HEK293 (cell line): ENCODE data around the gene MAMDC2.

Experiments
- CTCF ChIA-PET: fragments of 350-600 bp; formaldehyde crosslinking; extraction: SDS; loops from one replicate; lab custom pipeline; 2021; ENCODE audit warnings: antibody characterized with exemption; lab: Yijun Ruan, JAX
- POLR2A ChIA-PET: fragments of 300-600 bp; formaldehyde crosslinking; extraction: SDS; loops from one replicate; lab custom pipeline; 2020; ENCODE audit warnings: antibody characterized with exemption, inconsistent platforms; lab: Yijun Ruan, JAX
- H3K27ac ChIP-seq: fragments of 200-500 bp; sonication (Bioruptor generic); 2 replicates; pipeline ENCODE4 v1.5.1; 2014; ENCODE audit warnings: low read depth, low read length, control low read depth, inconsistent platforms; ENCODE audit errors: extremely low read depth
- H3K36me3 ChIP-seq, 2 experiments: fragments of 200-500 bp in 1 of 2; sonication (Bioruptor generic) in 1 of 2; 1 replicate in 1 of 2; 2 replicates in 1 of 2; pipeline ENCODE4 v1.5.1; 2014 to 2017; ENCODE audit warnings: inconsistent platforms in 2 of 2, low read length in 2 of 2; ENCODE audit not compliant: control insufficient read depth in 2 of 2, insufficient read depth in 1 of 2
- H3K4me1 ChIP-seq: fragments of 200-500 bp; sonication (Bioruptor generic); 2 replicates; pipeline ENCODE4 v1.5.1; 2014; ENCODE audit warnings: mild to moderate bottlenecking, low read length, inconsistent platforms; ENCODE audit not compliant: control insufficient read depth, insufficient read depth
- H3K4me3 ChIP-seq: 2 replicates; pipeline ENCODE4 v1.5.1; 2011; ENCODE audit warnings: low read depth, mild to moderate bottlenecking, control low read depth, low read length, moderate library complexity
- H3K9me3 ChIP-seq: fragments of 200-500 bp; sonication (Bioruptor generic); 2 replicates; pipeline ENCODE4 v1.5.1; 2014; ENCODE audit warnings: low read depth, low read length, inconsistent platforms; ENCODE audit not compliant: control insufficient read depth, insufficient read depth
- GLIS1 ChIP-seq: fragments of 450-650 bp; formaldehyde crosslinking; IDR thresholded peaks from 2 replicates; pipeline ENCODE4 v1.5.1; 2016; ENCODE audit warnings: missing biosample characterization, missing genetic modification characterization
- HOXA7 ChIP-seq: sonication (generic); formaldehyde crosslinking; IDR thresholded peaks from 2 replicates; pipeline ENCODE4 v1.8.1; 2022; ENCODE audit warnings: missing genetic modification reagents, borderline replicate concordance
- KLF10 ChIP-seq: fragments of 450-650 bp; IDR thresholded peaks from 2 replicates; pipeline ENCODE4 v1.5.1; 2018; ENCODE audit warnings: missing biosample characterization, mild to moderate bottlenecking, missing genetic modification characterization
- KLF9 ChIP-seq: fragments of 450-650 bp; formaldehyde crosslinking; IDR thresholded peaks from 2 replicates; pipeline ENCODE4 v1.5.1; 2016; ENCODE audit warnings: missing biosample characterization, missing genetic modification characterization, low read depth
- OVOL3 ChIP-seq: fragments of 450-650 bp; formaldehyde crosslinking; IDR thresholded peaks from 2 replicates; pipeline ENCODE4 v1.5.1; 2016; ENCODE audit warnings: missing biosample characterization, missing genetic modification characterization
- SALL2 ChIP-seq: fragments of 450-650 bp; formaldehyde crosslinking; IDR thresholded peaks from 2 replicates; pipeline ENCODE4 v1.5.0; 2017; ENCODE audit warnings: missing biosample characterization, mild to moderate bottlenecking, missing genetic modification characterization, borderline replicate concordance
- SCRT2 ChIP-seq: fragments of 450-650 bp; formaldehyde crosslinking; IDR thresholded peaks from 2 replicates; pipeline ENCODE4 v1.5.1; 2016; ENCODE audit warnings: missing biosample characterization, missing genetic modification characterization
- SETDB1 ChIP-seq: IDR thresholded peaks from one replicate; pipeline ENCODE4 v1.6.1; 2017; ENCODE audit warnings: mild to moderate bottlenecking, low read length, moderate library complexity, mixed read lengths; ENCODE audit not compliant: insufficient read length
- WT1 ChIP-seq: fragments of 450-650 bp; formaldehyde crosslinking; IDR thresholded peaks from 2 replicates; pipeline ENCODE4 v1.5.1; 2016; ENCODE audit warnings: missing biosample characterization, missing genetic modification characterization
- ZBTB21 ChIP-seq: fragments of 450-650 bp; formaldehyde crosslinking; IDR thresholded peaks from 2 replicates; pipeline ENCODE4 v1.5.1; 2017; ENCODE audit warnings: missing biosample characterization, missing genetic modification characterization
- ZFP69B ChIP-seq: fragments of 450-650 bp; formaldehyde crosslinking; IDR thresholded peaks from 2 replicates; pipeline ENCODE4 v1.5.1; 2016; ENCODE audit warnings: missing biosample characterization, missing genetic modification characterization
- ZNF175 ChIP-seq: fragments of 450-650 bp; formaldehyde crosslinking; IDR thresholded peaks from 2 replicates; pipeline ENCODE4 v1.5.1; 2016; ENCODE audit warnings: missing biosample characterization, missing genetic modification characterization
- ZNF19 ChIP-seq: fragments of 450-650 bp; formaldehyde crosslinking; IDR thresholded peaks from 2 replicates; pipeline ENCODE4; 2016; ENCODE audit warnings: missing biosample characterization, missing genetic modification characterization, low read depth
- ZNF24 ChIP-seq: fragments of 450-650 bp; formaldehyde crosslinking; IDR thresholded peaks from 2 replicates; pipeline ENCODE4 v1.5.1; 2016; ENCODE audit warnings: missing biosample characterization, missing genetic modification characterization
- ZNF302 ChIP-seq: fragments of 450-650 bp; formaldehyde crosslinking; IDR thresholded peaks from 2 replicates; pipeline ENCODE4 v1.5.1; 2016; ENCODE audit warnings: missing biosample characterization, missing genetic modification characterization, low read depth
- ZNF341 ChIP-seq: fragments of 450-650 bp; formaldehyde crosslinking; IDR thresholded peaks from 2 replicates; pipeline ENCODE4; 2016; ENCODE audit warnings: low read depth, missing biosample characterization, missing genetic modification characterization
- ZNF362 ChIP-seq: fragments of 450-650 bp; formaldehyde crosslinking; IDR thresholded peaks from 2 replicates; pipeline ENCODE4 v1.5.1; 2016; ENCODE audit warnings: missing biosample characterization, missing genetic modification characterization
- ZNF398 ChIP-seq: fragments of 450-650 bp; formaldehyde crosslinking; IDR thresholded peaks from 2 replicates; pipeline ENCODE4 v1.5.1; 2017; ENCODE audit warnings: missing biosample characterization, missing genetic modification characterization
- ZNF416 ChIP-seq: fragments of 450-650 bp; formaldehyde crosslinking; IDR thresholded peaks from 2 replicates; pipeline ENCODE4 v1.5.1; 2016; ENCODE audit warnings: missing biosample characterization, missing genetic modification characterization
- ZNF423 ChIP-seq: fragments of 450-650 bp; formaldehyde crosslinking; IDR thresholded peaks from 2 replicates; pipeline ENCODE4 v1.5.1; 2016; ENCODE audit warnings: missing biosample characterization, missing genetic modification characterization
- ZNF501 ChIP-seq: fragments of 450-650 bp; formaldehyde crosslinking; IDR thresholded peaks from 2 replicates; pipeline ENCODE4 v1.5.1; 2016; ENCODE audit warnings: missing biosample characterization, missing genetic modification characterization
- ZNF521 ChIP-seq: fragments of 450-650 bp; formaldehyde crosslinking; IDR thresholded peaks from 2 replicates; pipeline ENCODE4 v1.5.1; 2017; ENCODE audit warnings: missing biosample characterization, mild to moderate bottlenecking, missing genetic modification characterization
- ZNF548 ChIP-seq: fragments of 450-650 bp; formaldehyde crosslinking; IDR thresholded peaks from 2 replicates; pipeline ENCODE4 v1.5.1; 2016; ENCODE audit warnings: missing biosample characterization, missing genetic modification characterization
- ZNF600 ChIP-seq: fragments of 450-650 bp; formaldehyde crosslinking; IDR thresholded peaks from 2 replicates; pipeline ENCODE4 v1.5.1; 2016; ENCODE audit warnings: missing biosample characterization, missing genetic modification characterization
- ZNF629 ChIP-seq: fragments of 450-650 bp; formaldehyde crosslinking; IDR thresholded peaks from 2 replicates; pipeline ENCODE4 v1.5.1; 2017; ENCODE audit warnings: missing biosample characterization, missing genetic modification characterization
- ZNF707 ChIP-seq: fragments of 450-650 bp; formaldehyde crosslinking; IDR thresholded peaks from 2 replicates; pipeline ENCODE4 v1.5.1; 2016; ENCODE audit warnings: missing biosample characterization, missing genetic modification characterization
- TF ChIP-seq, protein P1 (sequence below): fragments of 450-650 bp; formaldehyde crosslinking; IDR thresholded peaks from 2 replicates; pipeline ENCODE4 v1.5.1; 2016; ENCODE audit warnings: missing biosample characterization, missing genetic modification characterization, borderline replicate concordance
- TF ChIP-seq, protein P2 (sequence below): fragments of 450-650 bp; formaldehyde crosslinking; optimal IDR thresholded peaks from 2 replicates; pipeline ENCODE3; 2016; ENCODE audit warnings: missing biosample characterization, mild to moderate bottlenecking, missing genetic modification characterization
- TF ChIP-seq, protein P3 (sequence below): fragments of 450-650 bp; formaldehyde crosslinking; IDR thresholded peaks from 2 replicates; pipeline ENCODE4 v1.5.1; 2017; ENCODE audit warnings: missing biosample characterization, missing genetic modification characterization

Gene MAMDC2

DNA sequence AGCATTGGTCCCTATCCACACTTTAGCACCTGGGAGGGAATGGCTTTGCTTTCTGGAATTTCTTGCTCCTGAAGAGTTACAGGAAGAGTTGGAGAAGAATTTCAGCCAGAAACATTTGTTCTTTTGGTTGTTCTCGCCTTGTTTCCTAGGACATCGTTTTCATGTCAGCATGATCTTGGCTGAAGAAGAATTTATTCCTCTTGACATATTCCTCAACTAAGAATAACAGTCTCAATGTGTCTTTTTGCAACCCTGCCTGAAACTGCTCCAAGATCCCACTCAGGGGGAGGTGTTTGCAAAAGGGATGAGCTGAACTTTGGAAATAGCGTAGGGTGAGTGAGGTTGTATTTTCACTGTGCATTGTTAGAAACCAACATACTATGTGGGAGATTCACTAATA, 26.1 kb downstream of the MAMDC2 start:
- no peaks in the 10 kb centered on the region for H3K36me3 ChIP-seq
- H3K9me3 ChIP-seq = no peaks in the 10 kb centered on the region
- TF ChIP-seq ZNF629 (tag by site-specific recombination) (no peak), SETDB1 (no peak), ZBTB21 (tag by site-specific recombination) (no peak), ZFP69B (tag by site-specific recombination) (no peak), ZNF175 (tag by site-specific recombination) (no peak), ZNF521 (tag by site-specific recombination) (no peak), ZNF19 (tag by site-specific recombination) (no peak), SCRT2 (no peak), ZNF341 (tag by site-specific recombination) (no peak), SALL2 (tag by site-specific recombination) (no peak), ZNF302 (tag by site-specific recombination) (no peak)
- TF ChIP-seq, protein P1, sequence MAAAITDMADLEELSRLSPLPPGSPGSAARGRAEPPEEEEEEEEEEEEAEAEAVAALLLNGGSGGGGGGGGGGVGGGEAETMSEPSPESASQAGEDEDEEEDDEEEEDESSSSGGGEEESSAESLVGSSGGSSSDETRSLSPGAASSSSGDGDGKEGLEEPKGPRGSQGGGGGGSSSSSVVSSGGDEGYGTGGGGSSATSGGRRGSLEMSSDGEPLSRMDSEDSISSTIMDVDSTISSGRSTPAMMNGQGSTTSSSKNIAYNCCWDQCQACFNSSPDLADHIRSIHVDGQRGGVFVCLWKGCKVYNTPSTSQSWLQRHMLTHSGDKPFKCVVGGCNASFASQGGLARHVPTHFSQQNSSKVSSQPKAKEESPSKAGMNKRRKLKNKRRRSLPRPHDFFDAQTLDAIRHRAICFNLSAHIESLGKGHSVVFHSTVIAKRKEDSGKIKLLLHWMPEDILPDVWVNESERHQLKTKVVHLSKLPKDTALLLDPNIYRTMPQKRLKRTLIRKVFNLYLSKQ (tag by site-specific recombination) = no peak
- TF ChIP-seq, protein P2, sequence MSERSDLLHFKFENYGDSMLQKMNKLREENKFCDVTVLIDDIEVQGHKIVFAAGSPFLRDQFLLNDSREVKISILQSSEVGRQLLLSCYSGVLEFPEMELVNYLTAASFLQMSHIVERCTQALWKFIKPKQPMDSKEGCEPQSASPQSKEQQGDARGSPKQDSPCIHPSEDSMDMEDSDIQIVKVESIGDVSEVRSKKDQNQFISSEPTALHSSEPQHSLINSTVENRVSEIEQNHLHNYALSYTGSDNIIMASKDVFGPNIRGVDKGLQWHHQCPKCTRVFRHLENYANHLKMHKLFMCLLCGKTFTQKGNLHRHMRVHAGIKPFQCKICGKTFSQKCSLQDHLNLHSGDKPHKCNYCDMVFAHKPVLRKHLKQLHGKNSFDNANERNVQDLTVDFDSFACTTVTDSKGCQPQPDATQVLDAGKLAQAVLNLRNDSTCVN (tag by site-specific recombination) = no peak
- ChIA-PET POLR2A (no interaction called here), CTCF (interaction anchor here (1.0 to 1.6 kb wide), 3 partner anchors 10 to 98 kb away, joined by 3 to 4 read pairs (median 3); no protein-coding TSS in a partner anchor)
- no peak overlapping the region for H3K4me3 ChIP-seq
- H3K4me1 ChIP-seq = no peaks in the 10 kb centered on the region
- no peak overlapping the region for H3K27ac ChIP-seq

DNA sequence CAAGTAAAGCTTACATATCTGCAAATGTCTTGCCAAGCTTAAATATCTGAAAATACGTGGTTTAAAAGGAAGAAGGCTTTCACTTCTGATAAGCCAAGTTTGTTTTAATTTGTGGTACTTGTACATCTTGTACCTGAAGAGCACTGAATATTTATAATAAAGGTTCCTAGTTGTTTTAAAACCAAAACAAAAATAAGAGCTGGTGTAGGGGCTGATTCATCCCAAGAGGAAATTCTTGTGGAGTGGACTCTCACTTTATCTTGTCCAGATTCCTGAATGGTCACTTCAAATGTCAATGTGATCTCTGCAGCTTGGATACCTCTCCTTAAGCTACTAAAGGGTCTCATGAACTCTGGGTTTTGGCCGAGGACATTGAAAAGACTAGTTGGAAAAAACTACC, 29.5 kb downstream of the MAMDC2 start:
- Histone ChIP-seq H3K4me1 (no peaks in the 10 kb centered on the region), H3K27ac (no peak overlapping the region), H3K4me3 (no peak overlapping the region), H3K9me3 (no peaks in the 10 kb centered on the region), H3K36me3 (no peaks in the 10 kb centered on the region)
- ChIA-PET CTCF (interaction anchor here (1.1 to 2.7 kb wide), 4 partner anchors 9 to 40 kb away, joined by 3 to 13 read pairs (median 4); no protein-coding TSS in a partner anchor), POLR2A (no interaction called here)
- TF ChIP-seq ZNF416 (tag by site-specific recombination) = no peak
- TF ChIP-seq ZNF398 = no peak
- no peak for TF ChIP-seq GLIS1 (tag by site-specific recombination)
- TF ChIP-seq OVOL3 = no peak
- no peak for TF ChIP-seq ZNF501 (tag by site-specific recombination)
- no peak for TF ChIP-seq ZNF707 (tag by site-specific recombination)
- no peak for TF ChIP-seq ZNF600 (tag by site-specific recombination)
- no peak for TF ChIP-seq KLF10
- no peak for TF ChIP-seq ZNF24 (tag by site-specific recombination)
- TF ChIP-seq KLF9 = no peak
- no peak for TF ChIP-seq ZNF302 (tag by site-specific recombination)
- TF ChIP-seq ZNF362 (tag by site-specific recombination) = no peak
- TF ChIP-seq WT1 (tag by site-specific recombination) = no peak
- no peak for TF ChIP-seq ZNF423 (tag by site-specific recombination)
- TF ChIP-seq ZNF548 (tag by site-specific recombination) = no peak
- no peak for TF ChIP-seq HOXA7
- TF ChIP-seq, protein P3, sequence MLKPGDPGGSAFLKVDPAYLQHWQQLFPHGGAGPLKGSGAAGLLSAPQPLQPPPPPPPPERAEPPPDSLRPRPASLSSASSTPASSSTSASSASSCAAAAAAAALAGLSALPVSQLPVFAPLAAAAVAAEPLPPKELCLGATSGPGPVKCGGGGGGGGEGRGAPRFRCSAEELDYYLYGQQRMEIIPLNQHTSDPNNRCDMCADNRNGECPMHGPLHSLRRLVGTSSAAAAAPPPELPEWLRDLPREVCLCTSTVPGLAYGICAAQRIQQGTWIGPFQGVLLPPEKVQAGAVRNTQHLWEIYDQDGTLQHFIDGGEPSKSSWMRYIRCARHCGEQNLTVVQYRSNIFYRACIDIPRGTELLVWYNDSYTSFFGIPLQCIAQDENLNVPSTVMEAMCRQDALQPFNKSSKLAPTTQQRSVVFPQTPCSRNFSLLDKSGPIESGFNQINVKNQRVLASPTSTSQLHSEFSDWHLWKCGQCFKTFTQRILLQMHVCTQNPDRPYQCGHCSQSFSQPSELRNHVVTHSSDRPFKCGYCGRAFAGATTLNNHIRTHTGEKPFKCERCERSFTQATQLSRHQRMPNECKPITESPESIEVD (tag by site-specific recombination) = no peak
